Sigmoid colon (tissue), 7 donors: ENCODE results near the gene DDX1. TPM values are rescaled to one million over a fixed set of nuclear protein-coding genes. Genes with fewer than 3 reads are reported as not detected.

Experiments
- DNase-seq: peaks from one replicate; pipeline ENCODE4 v3.0.0-alpha.2; 2019
- H3K27ac ChIP-seq, 4 donors: fragments of 200-600 bp; sonication (generic); one replicate each; pipeline ENCODE4 v1.5.1; 2016 to 2019; ENCODE audit warnings: mild to moderate bottlenecking in 1 of 4
- H3K27me3 ChIP-seq, 3 donors: fragments of 200-600 bp; sonication (generic); one replicate each; pipeline ENCODE4 v1.5.1; 2019; ENCODE audit warnings: mild to moderate bottlenecking in 1 of 3
- H3K36me3 ChIP-seq, 4 donors: fragments of 200-600 bp; sonication (generic); one replicate each; pipeline ENCODE4 v1.5.1; 2016 to 2019
- H3K4me1 ChIP-seq, 4 donors: fragments of 200-600 bp; sonication (generic); one replicate each; pipeline ENCODE4 v1.5.1; 2017 to 2019
- H3K4me3 ChIP-seq, 4 donors: fragments of 200-600 bp; sonication (generic); one replicate each; pipeline ENCODE4 v1.5.1; 2017 to 2019; ENCODE audit warnings: mild to moderate bottlenecking in 2 of 4, moderate library complexity in 1 of 4
- H3K9me3 ChIP-seq, 4 donors: fragments of 200-600 bp in 3 of 4; sonication (generic) in 3 of 4; one replicate each; pipeline versions ENCODE4 v1.5.1 to v1.6.1; 2013 to 2019
- CTCF ChIP-seq, 4 experiments: fragments of 450-650 bp in 3 of 4; fragments of 200-600 bp in 1 of 4; IDR thresholded peaks; one replicate each; pipeline ENCODE4 v1.5.1; 2016 to 2019; ENCODE audit warnings: antibody characterized with exemption in 4 of 4, mild to moderate bottlenecking in 3 of 4, moderate library complexity in 2 of 4
- EP300 ChIP-seq, 4 donors: sonication (generic); formaldehyde crosslinking; IDR thresholded peaks; one replicate each; pipeline ENCODE4 v1.6.1; 2017; ENCODE audit warnings: antibody characterized with exemption in 4 of 4
- POLR2A ChIP-seq, 2 donors: fragments of 450-650 bp; IDR thresholded peaks; one replicate each; pipeline ENCODE4 v1.6.1; 2016; ENCODE audit warnings: antibody characterized with exemption in 2 of 2, mild to moderate bottlenecking in 2 of 2, moderate library complexity in 2 of 2
- POLR2AphosphoS5 ChIP-seq, 4 donors: sonication (generic); formaldehyde crosslinking; IDR thresholded peaks; one replicate each; pipeline ENCODE4 v1.6.1; 2017; ENCODE audit warnings: antibody characterized with exemption in 4 of 4
- WGBS, 2 donors: extraction: QIAGEN DNeasy Blood & Tissue Kit; methylation state at CpG; one replicate each; pipeline ENCODE4 v1.1.7; 2013; 5-methylcytosine and 5-hydroxymethylcytosine counted together
- intact Hi-C: fragments of 100-400 bp; cut with DNase I; formaldehyde crosslinking; loops from one replicate; pipeline ENCODE4 v1.15.1; 2023
- polyA plus RNA-seq, 3 donors: library from polyadenylated mRNA; stranded (reverse); fragments of 200-250 nt; gene quantifications; one replicate each; pipeline ENCODE4 v1.2.3, GENCODE V29; 2013
- total RNA-seq, 4 donors: library from RNA; depleted of rRNA; stranded (reverse); fragments of >200 nt; gene quantifications; one replicate each; pipeline ENCODE4 v1.1.0, GENCODE V29; 2016
- donor health status: healthy with polysubstance abuse.
- donor health status: Bipolar disorder and iron deficiency.
- donor health status: healthy.

DDX1 gene
- total and polyA plus RNA-seq, 7 donors: 59.2 to 104 (median 67.9) TPM

- TF ChIP-seq EP300 (IDR thresholded peaks at IDR 0.05): no peak
- no peak for TF ChIP-seq POLR2A (IDR thresholded peaks at IDR 0.05)
- no peak for TF ChIP-seq CTCF (IDR thresholded peaks at IDR 0.05)
- TF ChIP-seq POLR2AphosphoS5 (IDR thresholded peaks at IDR 0.05): no peak
- no peaks in the 10 kb centered on the region for H3K9me3 ChIP-seq
- intact Hi-C loops: no loop called here
- DNase-seq: no peak
- WGBS, 2 donors: 93 to 95% methylated on average over 5 of the region's 5 CpGs
- peaks cover 0 to 20% (median 8%) of the 10 kb centered on the region in 4 donors for H3K4me1 ChIP-seq
- H3K27me3 ChIP-seq: no peaks in the 10 kb centered on the region
- no peak overlapping the region for H3K4me3 ChIP-seq
- no peak overlapping the region for H3K27ac ChIP-seq
- peaks cover 0 to 36% (median 0%) of the 10 kb centered on the region in 4 donors for H3K36me3 ChIP-seq
Observed at GRCh38 chr2:15554525-15555218, 37.0 kb upstream of the DDX1 start.

- no peaks in the 10 kb centered on the region for H3K27me3 ChIP-seq
- peaks cover 0 to 29% (median 0%) of the 10 kb centered on the region in 4 donors for H3K36me3 ChIP-seq
- H3K4me3 ChIP-seq: no peak overlapping the region
- WGBS, 2 donors: 61 to 84% methylated on average over 3 of the region's 3 CpGs
- DNase-seq: no peak
- no peak for TF ChIP-seq POLR2AphosphoS5 (IDR thresholded peaks at IDR 0.05)
- TF ChIP-seq CTCF (IDR thresholded peaks at IDR 0.05): no peak
- no peak for TF ChIP-seq POLR2A (IDR thresholded peaks at IDR 0.05)
- TF ChIP-seq EP300 (IDR thresholded peaks at IDR 0.05): no peak
- intact Hi-C loops: no loop called here
- peaks cover 0 to 26% (median 14%) of the 10 kb centered on the region in 4 donors for H3K4me1 ChIP-seq
- H3K27ac ChIP-seq: no peak overlapping the region
- no peaks in the 10 kb centered on the region for H3K9me3 ChIP-seq
Observed at GRCh38 chr2:15555760-15556193, 35.9 kb upstream of the DDX1 start.

GRCh38 chr2:15556311-15556930 lies 35.2 kb upstream of the DDX1 start:
- WGBS, 2 donors: 95 to 96% methylated on average over 4 of the region's 4 CpGs
- no peaks in the 10 kb centered on the region for H3K27me3 ChIP-seq
- H3K4me3 ChIP-seq: no peak overlapping the region
- H3K27ac ChIP-seq: no peak overlapping the region
- intact Hi-C loops: no loop called here
- H3K4me1 ChIP-seq: peaks cover 0 to 26% (median 14%) of the 10 kb centered on the region in 4 donors
- TF ChIP-seq EP300 (IDR thresholded peaks at IDR 0.05) (no peak), POLR2A (IDR thresholded peaks at IDR 0.05) (no peak), POLR2AphosphoS5 (IDR thresholded peaks at IDR 0.05) (no peak)
- no peaks in the 10 kb centered on the region for H3K9me3 ChIP-seq
- DNase-seq: no peak
- H3K36me3 ChIP-seq: peaks cover 0 to 28% (median 0%) of the 10 kb centered on the region in 4 donors

- H3K4me1 ChIP-seq: peaks cover 0 to 32% (median 16%) of the 10 kb centered on the region in 4 donors
- no peaks in the 10 kb centered on the region for H3K27me3 ChIP-seq
- no peak overlapping the region for H3K4me3 ChIP-seq
- intact Hi-C loops: no loop called here
- H3K36me3 ChIP-seq: peaks cover 0 to 13% (median 0%) of the 10 kb centered on the region in 4 donors
- TF ChIP-seq POLR2A (IDR thresholded peaks at IDR 0.05): no peak
- DNase-seq: no peak
- 72 to 81% methylated on average over 5 of the region's 5 CpGs for WGBS, 2 donors
- no peaks in the 10 kb centered on the region for H3K9me3 ChIP-seq
- H3K27ac ChIP-seq: no peak overlapping the region
Observed at GRCh38 chr2:15557887-15558311, 33.8 kb upstream of the DDX1 start.

GRCh38 chr2:15559379-15560139 lies 32.1 kb upstream of the DDX1 start:
- intact Hi-C loops: no loop called here
- no peak for DNase-seq
- Histone ChIP-seq H3K4me1 (peaks cover 0 to 32% (median 16%) of the 10 kb centered on the region in 4 donors), H3K27ac (no peak overlapping the region), H3K27me3 (no peaks in the 10 kb centered on the region), H3K36me3 (peaks cover 0 to 7% (median 0%) of the 10 kb centered on the region in 4 donors), H3K9me3 (no peaks in the 10 kb centered on the region), H3K4me3 (peak overlapping the region; percentile 86 to 93 (median 91))
- TF ChIP-seq POLR2AphosphoS5 (IDR thresholded peaks at IDR 0.05): no peak
- WGBS, 2 donors: 74 to 79% methylated on average over 6 of the region's 6 CpGs
